B cell (primary cell): Measurements from ENCODE around the gene ITPR2. TPM values are rescaled to one million over a fixed set of nuclear protein-coding genes. Genes with fewer than 3 reads are reported as not detected.

Experiments used
- ATAC-seq: fragments of 200-7000 bp; cut with Tn5 transposase; one replicate; pipeline ENCODE4 v1.10.0; 2021; ENCODE audit warnings: low read depth, mild to moderate bottlenecking, moderate number of reproducible peaks, moderate library complexity
- CTCF ChIA-PET: fragments of 350-600 bp; sonication (Branson Sonifier 250); formaldehyde crosslinking; loops from one replicate; lab custom pipeline; 2021; ENCODE audit warnings: antibody characterized with exemption, inconsistent platforms; lab: Charles Lee
- POLR2A ChIA-PET: fragments of 350-600 bp; sonication (Branson Sonifier 250); formaldehyde crosslinking; loops from one replicate; lab custom pipeline; 2021; ENCODE audit warnings: antibody characterized with exemption; lab: Charles Lee
- DNase-seq: peaks from one replicate; pipeline ENCODE4 v3.0.0; 2013
- H2AFZ ChIP-seq: 2 replicates; pipeline ENCODE4 v1.6.1; 2012; ENCODE audit warnings: mild to moderate bottlenecking, low read depth, low read length; ENCODE audit not compliant: insufficient read depth, poor library complexity, severe bottlenecking
- H3K27ac ChIP-seq, 2 donors: 1 replicate in 1 of 2; 2 replicates in 1 of 2; pipeline ENCODE4 v1.5.1; 2012 to 2013; ENCODE audit warnings: low read length in 2 of 2, mild to moderate bottlenecking in 2 of 2, moderate library complexity in 1 of 2
- H3K27me3 ChIP-seq, 4 experiments: fragments of 200-600 bp in 1 of 4; sonication (generic) in 1 of 4; replicated peaks in 1 of 4; 1 replicate in 2 of 4; 2 replicates in 2 of 4; pipeline versions ENCODE4 v1.6.1 to v1.7.0; 2013 to 2016; ENCODE audit warnings: low read length in 3 of 4, mild to moderate bottlenecking in 2 of 4, mixed read lengths in 1 of 4, moderate library complexity in 1 of 4; ENCODE audit not compliant: insufficient read depth in 4 of 4, control insufficient read depth in 3 of 4; ENCODE audit errors: control extremely low read depth in 1 of 4
- H3K36me3 ChIP-seq, 2 experiments: replicated peaks in 1 of 2; 1 replicate in 1 of 2; 2 replicates in 1 of 2; pipeline versions ENCODE4 v1.6.1 to v1.7.1; 2013; ENCODE audit warnings: low read length in 1 of 2; ENCODE audit not compliant: insufficient read depth in 2 of 2, control insufficient read depth in 1 of 2; ENCODE audit errors: control extremely low read depth in 1 of 2, extremely low read depth in 1 of 2
- H3K4me1 ChIP-seq, 2 donors: fragments of 200-600 bp in 1 of 2; sonication (generic) in 1 of 2; 1 replicate in 1 of 2; 2 replicates in 1 of 2; pipeline versions ENCODE4 v1.5.1 to v1.6.1; 2013 to 2017; ENCODE audit warnings: low read length in 2 of 2; ENCODE audit not compliant: control insufficient read depth in 2 of 2, insufficient read depth in 2 of 2
- H3K4me2 ChIP-seq: replicated peaks from 2 replicates; pipeline ENCODE3; 2012; ENCODE audit warnings: mild to moderate bottlenecking, low read depth, low read length; ENCODE audit not compliant: poor library complexity, severe bottlenecking
- H3K4me3 ChIP-seq, 5 experiments: fragments of 200-600 bp in 1 of 5; sonication (generic) in 1 of 5; 1 replicate in 3 of 5; 2 replicates in 2 of 5; pipeline versions ENCODE4 v1.5.1 to v1.7.0; 2011 to 2016; ENCODE audit warnings: low read length in 4 of 5, mild to moderate bottlenecking in 4 of 5, low read depth in 2 of 5, control low read depth in 1 of 5, moderate library complexity in 1 of 5; ENCODE audit not compliant: insufficient read depth in 1 of 5; ENCODE audit errors: control extremely low read depth in 1 of 5, extremely low read depth in 1 of 5
- H3K79me2 ChIP-seq: fragments of 200-600 bp; sonication (generic); one replicate; pipeline ENCODE4 v1.6.0; 2016; ENCODE audit warnings: low read length; ENCODE audit not compliant: control insufficient read depth, insufficient read depth
- H3K9ac ChIP-seq: fragments of 200-600 bp; sonication (generic); 2 replicates; pipeline ENCODE4 v1.6.1; 2017; ENCODE audit warnings: mild to moderate bottlenecking, low read length, moderate library complexity
- H3K9me3 ChIP-seq, 3 donors: one replicate each; pipeline versions ENCODE4 v1.6.1 to v1.7.1; 2013; ENCODE audit warnings: low read length in 2 of 3; ENCODE audit not compliant: control insufficient read depth in 2 of 3, insufficient read depth in 1 of 3; ENCODE audit errors: control extremely low read depth in 1 of 3
- H4K20me1 ChIP-seq: 2 replicates; pipeline ENCODE4 v1.6.0; 2012; ENCODE audit warnings: mild to moderate bottlenecking, low read length; ENCODE audit not compliant: insufficient read depth, control insufficient read depth, poor library complexity, severe bottlenecking
- H3K27ac Mint-ChIP-seq: one replicate; pipeline ENCODE4 v1.8.0; 2021; ENCODE audit warnings: mixed read lengths
- H3K27me3 Mint-ChIP-seq: one replicate; pipeline ENCODE4 v1.8.0; 2021; ENCODE audit warnings: mixed read lengths
- H3K4me1 Mint-ChIP-seq: one replicate; pipeline ENCODE4 v1.8.0; 2021; ENCODE audit warnings: mixed read lengths
- H3K4me3 Mint-ChIP-seq: one replicate; pipeline ENCODE4 v1.8.0; 2021; ENCODE audit warnings: mixed read lengths
- H3K9me3 Mint-ChIP-seq: one replicate; pipeline ENCODE4 v1.8.0; 2022; ENCODE audit warnings: mixed read lengths; ENCODE audit not compliant: insufficient read depth
- CTCF ChIP-seq: fragments of 200-600 bp; IDR thresholded peaks from one replicate; pipeline ENCODE4 v1.8.0; 2022; ENCODE audit warnings: antibody characterized with exemption, mild to moderate bottlenecking
- EZH2 ChIP-seq: IDR thresholded peaks from 2 replicates; pipeline ENCODE4 v1.6.1; 2012; ENCODE audit warnings: borderline replicate concordance, low read depth, mild to moderate bottlenecking, moderate library complexity, low read length; ENCODE audit not compliant: insufficient read depth, poor library complexity, severe bottlenecking
- WGBS: methylation state at CpG from one replicate; pipeline ENCODE4 v1.1.5; 2013; ENCODE audit warnings: missing lambda C conversion rate; ENCODE audit not compliant: insufficient coverage; 5-methylcytosine and 5-hydroxymethylcytosine counted together
- intact Hi-C: fragments of 100-400 bp; cut with micrococcal nuclease; formaldehyde crosslinking; loops from one replicate; pipeline ENCODE4 v1.10.0; 2022
- polyA plus RNA-seq: library from polyadenylated mRNA; depleted of rRNA; stranded (reverse); fragments of >200 nt; gene quantifications from 2 replicates; pipeline ENCODE4 v1.2.3, GENCODE V29; 2012
- total RNA-seq, 2 donors: library from RNA; stranded (reverse); fragments of 120-200 nt in 1 of 2; gene quantifications; 1 replicate in 1 of 2; 2 replicates in 1 of 2; pipeline versions ENCODE4 v1.2.3 to v1.2.4, GENCODE V29; 2013 to 2022

Gene ITPR2
- total and polyA plus RNA-seq, 2 donors (not counting 1 experiment from before 2014, with no cell fraction given): 4.3 to 113 TPM

GRCh38 chr12:26668847-26669246, 164.1 kb downstream of the ITPR2 start:
- WGBS: 100% methylated on average over 2 of the region's 3 CpGs
- no peaks in the 10 kb centered on the region for H3K27me3 Mint-ChIP-seq
- Histone ChIP-seq H3K36me3 (peaks cover 5 to 19% of the 10 kb centered on the region in 2 experiments), H3K27me3 (no peaks in the 10 kb centered on the region), H4K20me1 (no peaks in the 10 kb centered on the region), H3K79me2 (no peaks in the 10 kb centered on the region), H3K27ac (no peak overlapping the region), H3K9ac (no peak overlapping the region), H3K4me2 (no peak overlapping the region), H3K9me3 (no peaks in the 10 kb centered on the region), H2AFZ (no peak overlapping the region), H3K4me3 (no peak overlapping the region), H3K4me1 (no peaks in the 10 kb centered on the region)
- H3K4me3 Mint-ChIP-seq: no peak overlapping the region
- CTCF ChIA-PET: no interaction called here
- no peaks in the 10 kb centered on the region for H3K9me3 Mint-ChIP-seq
- intact Hi-C loops: no loop called here
- no peak overlapping the region for H3K27ac Mint-ChIP-seq
- no peaks in the 10 kb centered on the region for H3K4me1 Mint-ChIP-seq
- POLR2A ChIA-PET: no interaction called here
- TF ChIP-seq EZH2 (no peak), CTCF (no peak)
- ATAC-seq (no peak), DNase-seq (no peak)

- Histone ChIP-seq H4K20me1 (no peaks in the 10 kb centered on the region), H3K9me3 (no peaks in the 10 kb centered on the region), H2AFZ (no peak overlapping the region), H3K4me3 (no peak overlapping the region), H3K4me2 (no peak overlapping the region), H3K36me3 (peaks cover 5 to 23% of the 10 kb centered on the region in 2 experiments), H3K27me3 (no peaks in the 10 kb centered on the region), H3K79me2 (no peaks in the 10 kb centered on the region), H3K9ac (no peak overlapping the region), H3K27ac (no peak overlapping the region), H3K4me1 (no peaks in the 10 kb centered on the region)
- intact Hi-C loops: no loop called here
- no peak overlapping the region for H3K27ac Mint-ChIP-seq
- no peak for TF ChIP-seq CTCF
- no peak for TF ChIP-seq EZH2
- no peak overlapping the region for H3K4me3 Mint-ChIP-seq
- H3K4me1 Mint-ChIP-seq: no peaks in the 10 kb centered on the region
- DNase-seq: no peak
- no peaks in the 10 kb centered on the region for H3K9me3 Mint-ChIP-seq
- ATAC-seq: no peak
- CTCF ChIA-PET: no interaction called here
- H3K27me3 Mint-ChIP-seq: no peaks in the 10 kb centered on the region
- POLR2A ChIA-PET: no interaction called here
- no CpG with 5 or more reads among the region's 1 CpG for WGBS
Measured at GRCh38 chr12:26668230-26668629, 164.8 kb downstream of the ITPR2 start.
